Measurements from ENCODE around the gene ZNF827.
"Not testable (repeated sequence)": the region's sequence is repeated elsewhere in the genome, so short reads cannot be mapped to it uniquely, and the experiment has no call there.

ZNF827 gene

GRCh38 chr4:145866991-145867390, 71.6 kb downstream of the ZNF827 start:
- no peak for DNase-seq (ENCODE audit: low read depth)

- DNase-seq (ENCODE audit: low read depth): no peak
Observed at GRCh38 chr4:145865274-145865941, 73.2 kb downstream of the ZNF827 start.

DNA sequence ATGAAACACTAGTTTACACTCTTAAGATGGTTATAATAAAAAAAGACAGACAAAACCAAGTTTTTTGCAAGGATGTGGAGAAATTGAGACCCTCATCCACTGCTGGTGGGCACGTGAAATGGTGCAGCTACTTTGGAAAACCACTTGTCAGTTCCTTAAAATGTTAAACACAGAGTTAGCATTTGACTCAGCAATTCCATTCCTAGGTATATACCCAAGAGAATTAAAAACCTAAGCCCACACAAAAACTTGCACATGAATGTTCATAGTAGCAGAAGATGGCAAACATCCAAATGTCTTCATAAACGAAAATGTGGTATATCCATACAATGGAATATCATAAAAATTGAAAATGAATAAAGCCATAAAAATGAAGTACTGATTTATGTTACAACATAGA, 75.4 kb downstream of the ZNF827 start:
- DNase-seq (ENCODE audit: low read depth): no peak

GRCh38 chr4:145861336-145862318, 77.0 kb downstream of the ZNF827 start:
- DNase-seq (ENCODE audit: low read depth): no peak

GRCh38 chr4:145860897-145861296, 77.7 kb downstream of the ZNF827 start:
- no peak for DNase-seq (ENCODE audit: low read depth)

DNA sequence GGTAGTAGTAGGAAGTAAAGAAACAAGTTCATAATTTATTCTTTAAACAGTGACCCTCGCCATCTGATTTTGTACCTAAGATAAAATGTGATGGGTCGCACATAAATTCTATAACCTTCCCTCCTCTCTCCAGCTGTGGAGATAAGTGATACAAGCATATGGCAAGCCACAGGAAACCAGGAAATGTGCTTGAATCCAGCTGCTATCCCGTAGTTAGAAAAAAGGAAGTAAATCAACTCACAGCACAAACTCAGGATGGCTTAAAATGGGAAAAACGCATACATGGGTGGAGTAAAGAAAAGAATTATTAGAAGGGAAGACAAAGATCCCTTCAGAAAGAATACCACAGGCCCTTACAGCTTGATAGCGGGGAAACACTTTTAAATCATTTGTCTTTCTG, 78.2 kb downstream of the ZNF827 start:
- DNase-seq (ENCODE audit: low read depth): no peak

GRCh38 chr4:145859926-145860325, 78.7 kb downstream of the ZNF827 start:
- DNase-seq (ENCODE audit: low read depth): no peak

DNA sequence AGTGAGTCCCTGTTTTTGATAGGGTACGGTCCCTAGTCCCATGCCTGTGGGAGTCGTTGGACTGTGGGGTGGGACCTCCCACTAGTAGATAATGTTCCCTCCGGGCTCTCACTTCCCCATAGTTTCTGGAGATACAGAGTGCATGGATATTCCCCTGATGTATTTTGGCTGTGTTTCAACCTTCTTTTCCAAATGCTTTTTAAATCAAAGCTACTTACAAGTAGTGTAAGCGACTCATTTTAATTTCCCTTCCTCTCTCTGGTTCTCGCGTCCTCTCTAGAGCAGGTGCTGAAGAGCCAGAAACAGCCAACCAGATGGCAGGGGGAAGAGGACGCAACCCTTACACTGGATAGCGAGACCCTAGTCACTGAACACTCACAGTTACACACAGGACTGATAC, 79.2 kb downstream of the ZNF827 start:
- no peak for DNase-seq (ENCODE audit: low read depth)

DNA sequence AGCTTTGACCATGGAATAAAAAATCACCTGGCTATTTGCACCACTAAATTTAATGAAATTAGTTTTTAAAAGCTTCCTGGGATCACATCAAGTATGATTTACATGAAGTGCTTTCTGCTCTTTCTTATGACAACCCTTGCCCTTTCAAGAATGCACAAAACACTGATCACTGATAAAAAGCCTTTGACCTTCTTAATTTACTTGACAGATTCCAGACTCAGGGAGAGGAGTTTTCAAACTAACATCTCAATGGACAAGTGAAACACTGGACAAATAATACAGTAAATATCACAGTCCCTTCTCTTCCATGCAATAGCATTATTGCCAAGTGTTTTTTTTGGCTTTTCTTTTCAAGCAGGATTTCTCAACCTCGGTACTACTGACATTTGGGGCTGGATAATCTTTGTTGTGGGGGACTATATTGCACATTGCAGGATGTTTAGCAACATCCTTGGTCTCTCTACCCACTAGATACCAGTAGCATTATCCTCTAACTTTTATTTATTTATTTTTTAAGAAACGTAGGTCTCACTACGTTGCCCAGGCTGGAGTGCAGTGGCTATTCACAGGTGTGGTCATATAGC, 86.3 kb downstream of the ZNF827 start:
- DNase-seq (ENCODE audit: low read depth): no peak

DNA sequence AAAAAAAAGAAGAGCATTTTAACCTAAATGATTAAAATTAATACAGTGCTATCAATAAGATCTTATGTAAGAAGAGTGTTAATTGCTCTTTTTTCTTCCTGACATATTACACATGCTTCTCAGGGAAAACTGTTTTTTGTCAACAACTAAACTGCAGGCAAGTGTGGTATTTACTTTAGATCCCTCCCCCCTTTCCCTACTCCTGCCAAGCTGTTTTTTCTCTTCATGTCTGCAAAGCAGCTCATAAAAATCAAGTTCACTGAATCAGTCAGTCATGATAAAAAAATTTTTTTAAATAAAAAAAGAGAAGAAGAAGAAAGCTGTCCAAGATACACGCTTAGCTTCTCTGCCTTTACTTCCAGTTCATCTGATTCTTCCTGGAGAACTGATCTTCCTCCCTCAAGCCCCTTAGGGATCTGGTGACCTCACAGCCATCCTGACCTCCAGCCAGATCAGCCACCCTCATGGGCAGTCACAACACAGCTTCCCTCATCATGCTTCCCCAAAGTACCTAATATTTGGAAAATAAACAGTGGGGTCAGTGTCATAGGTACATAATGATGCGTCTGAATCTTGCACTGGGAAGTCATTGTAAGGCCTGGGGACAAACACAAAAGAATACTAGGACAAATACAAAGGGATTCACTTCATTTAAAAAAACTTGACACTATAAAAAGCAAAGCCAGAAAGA, 87.0 kb downstream of the ZNF827 start:
- no peak for DNase-seq (ENCODE audit: low read depth)

- no peak for DNase-seq (ENCODE audit: low read depth)
Observed at GRCh38 chr4:145847764-145848163, 90.9 kb downstream of the ZNF827 start.

- no peak for DNase-seq (ENCODE audit: low read depth)
Observed at GRCh38 chr4:145845118-145845517, 93.5 kb downstream of the ZNF827 start.

DNA sequence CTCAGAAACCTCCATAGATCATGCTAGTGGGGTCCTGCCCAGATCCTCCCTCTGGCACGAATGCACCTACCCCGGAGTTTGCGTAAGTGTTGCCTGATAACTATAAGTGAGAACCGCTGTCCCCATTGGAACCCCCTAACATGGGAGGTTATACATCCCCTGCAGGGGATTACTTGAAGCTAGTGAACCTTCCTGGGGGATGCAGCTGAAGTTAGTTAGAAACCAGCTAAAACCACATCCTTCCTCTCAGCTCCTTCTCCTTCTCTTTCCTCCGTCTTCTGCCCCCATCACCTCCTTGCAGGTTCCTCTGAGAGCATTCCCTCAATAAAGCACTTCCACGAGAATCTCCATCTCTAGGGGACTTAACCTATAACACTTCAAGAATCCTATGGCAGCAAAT, 95.0 kb downstream of the ZNF827 start:
- no peak for DNase-seq (ENCODE audit: low read depth)

GRCh38 chr4:145843148-145843547, 95.5 kb downstream of the ZNF827 start:
- no peak for DNase-seq (ENCODE audit: low read depth)

- no peak for DNase-seq (ENCODE audit: low read depth)
Observed at GRCh38 chr4:145842224-145842887, 96.3 kb downstream of the ZNF827 start.

- DNase-seq (ENCODE audit: low read depth): no peak
Observed at GRCh38 chr4:145840801-145841200, 97.8 kb downstream of the ZNF827 start.

DNA sequence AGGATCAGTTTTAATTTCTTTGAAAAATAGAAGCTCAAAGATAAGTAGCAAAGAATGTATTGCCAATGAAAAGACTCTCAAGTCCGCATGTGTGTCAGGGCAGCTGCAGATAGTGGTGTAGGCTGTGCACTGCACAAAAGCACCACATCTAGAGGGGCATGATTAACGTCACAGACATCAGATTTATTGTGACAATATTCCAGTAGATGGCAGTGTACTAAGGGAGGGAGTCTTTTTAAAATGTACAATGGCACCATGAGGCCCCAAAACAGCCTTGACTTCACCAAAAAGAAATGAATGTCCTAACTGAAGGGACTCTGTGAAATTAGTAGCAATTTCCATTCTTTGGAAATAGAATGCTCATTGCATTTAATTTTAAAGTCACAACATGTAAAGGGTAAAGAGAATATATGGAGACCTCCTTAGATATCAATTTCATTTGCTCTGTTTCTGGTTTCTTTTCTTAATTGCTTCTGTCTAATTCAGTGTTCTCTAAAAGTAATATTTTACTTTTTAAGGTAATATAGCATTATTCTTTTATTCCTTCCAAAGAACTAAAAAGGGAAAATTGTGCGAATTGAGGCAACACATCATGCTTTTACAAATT, 98.4 kb downstream of the ZNF827 start:
- no peak for DNase-seq (ENCODE audit: low read depth)

DNA sequence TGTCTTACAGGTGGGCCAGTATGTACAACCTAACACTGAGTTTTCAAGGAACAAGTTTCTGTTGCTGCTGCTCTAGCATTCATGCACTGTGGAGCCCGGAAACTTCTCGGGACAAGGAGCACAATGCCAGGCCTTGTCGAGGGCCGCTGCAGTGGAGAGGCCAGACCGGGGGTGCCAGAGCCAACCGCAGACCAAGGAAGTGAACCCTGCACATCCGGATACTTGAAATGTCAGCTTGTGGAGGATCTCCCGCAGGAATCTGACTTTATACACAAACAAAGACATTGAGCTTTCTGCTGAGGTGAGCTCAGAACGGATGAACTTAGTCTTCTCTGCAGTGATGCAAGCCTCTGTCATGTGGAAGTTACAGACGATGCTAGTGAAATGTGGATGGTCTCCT, 99.5 kb downstream of the ZNF827 start:
- no peak for DNase-seq (ENCODE audit: low read depth)

GRCh38 chr4:145832384-145832783, 106.2 kb downstream of the ZNF827 start:
- not testable (repeated sequence) for DNase-seq (ENCODE audit: low read depth)

DNA sequence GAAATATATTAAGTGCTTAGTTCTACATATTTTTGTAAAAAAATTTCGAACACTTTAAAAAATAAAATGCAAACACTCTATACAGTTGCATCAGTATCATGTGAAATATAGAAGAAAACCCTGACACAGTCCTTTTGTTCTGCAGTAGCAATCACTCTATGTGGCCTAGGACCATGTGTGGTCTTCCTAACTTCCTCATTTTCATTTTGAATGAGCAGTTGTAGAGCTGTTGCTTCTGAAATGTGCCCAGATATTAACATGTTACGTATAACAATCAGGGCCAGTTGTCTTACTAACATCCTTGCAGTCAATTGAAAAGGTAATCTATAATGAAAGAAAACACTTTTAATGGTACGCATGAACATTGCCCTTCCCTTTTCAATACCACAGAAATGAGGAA, 107.9 kb downstream of the ZNF827 start:
- DNase-seq (ENCODE audit: low read depth): no peak

DNA sequence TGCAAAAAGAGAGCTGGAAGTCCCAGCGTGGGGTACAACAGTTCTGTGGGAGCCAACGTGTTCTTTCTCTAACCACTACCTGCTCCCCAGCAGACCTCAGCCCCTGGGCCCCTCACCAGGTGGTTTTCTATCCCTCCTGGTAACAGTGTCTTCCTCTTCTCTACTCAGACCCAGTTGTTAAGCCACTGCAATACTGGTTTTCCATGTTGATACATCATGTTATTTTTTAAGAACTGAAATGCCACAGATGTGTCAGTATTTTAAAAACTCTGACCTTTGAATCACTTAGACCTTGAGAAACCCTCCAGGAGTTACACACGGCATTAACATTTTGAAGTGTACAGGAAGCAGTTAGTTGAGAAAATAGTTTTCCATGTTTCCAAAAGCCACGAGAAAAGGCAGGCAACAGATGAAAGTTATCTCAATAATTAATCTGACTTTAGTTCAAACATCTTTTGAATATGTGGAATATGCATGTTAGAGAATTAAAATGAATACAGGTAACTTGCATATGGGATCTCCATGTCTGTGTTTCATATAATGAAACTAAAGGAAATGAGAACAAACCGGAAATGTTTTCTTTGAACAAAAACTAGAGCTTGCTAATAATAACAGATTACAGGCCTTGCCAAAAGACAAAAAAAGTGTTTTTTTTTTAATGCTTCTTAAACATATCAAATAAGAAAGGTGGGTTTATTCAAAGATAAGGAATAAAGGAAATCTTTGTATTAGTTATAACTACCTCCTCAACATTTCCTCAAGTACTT, 108.8 kb downstream of the ZNF827 start:
- DNase-seq (ENCODE audit: low read depth): no peak
